HEK293 (cell line): ENCODE data around the gene SLFN5.
A peak's percentile ranks its signal among the peaks of the same experiment; 100 is the strongest.

Source experiments
- CTCF ChIA-PET: fragments of 350-600 bp; formaldehyde crosslinking; extraction: SDS; loops from one replicate; lab custom pipeline; 2021; ENCODE audit warnings: antibody characterized with exemption; lab: Yijun Ruan, JAX
- POLR2A ChIA-PET: fragments of 300-600 bp; formaldehyde crosslinking; extraction: SDS; loops from one replicate; lab custom pipeline; 2020; ENCODE audit warnings: antibody characterized with exemption, inconsistent platforms; lab: Yijun Ruan, JAX
- H3K27ac ChIP-seq: fragments of 200-500 bp; sonication (Bioruptor generic); 2 replicates; pipeline ENCODE4 v1.5.1; 2014; ENCODE audit warnings: low read depth, low read length, control low read depth, inconsistent platforms; ENCODE audit errors: extremely low read depth
- H3K36me3 ChIP-seq, 2 experiments: fragments of 200-500 bp in 1 of 2; sonication (Bioruptor generic) in 1 of 2; 1 replicate in 1 of 2; 2 replicates in 1 of 2; pipeline ENCODE4 v1.5.1; 2014 to 2017; ENCODE audit warnings: inconsistent platforms in 2 of 2, low read length in 2 of 2; ENCODE audit not compliant: control insufficient read depth in 2 of 2, insufficient read depth in 1 of 2
- H3K4me1 ChIP-seq: fragments of 200-500 bp; sonication (Bioruptor generic); 2 replicates; pipeline ENCODE4 v1.5.1; 2014; ENCODE audit warnings: mild to moderate bottlenecking, low read length, inconsistent platforms; ENCODE audit not compliant: control insufficient read depth, insufficient read depth
- H3K4me3 ChIP-seq: 2 replicates; pipeline ENCODE4 v1.5.1; 2011; ENCODE audit warnings: low read depth, mild to moderate bottlenecking, control low read depth, low read length, moderate library complexity
- H3K9me3 ChIP-seq: fragments of 200-500 bp; sonication (Bioruptor generic); 2 replicates; pipeline ENCODE4 v1.5.1; 2014; ENCODE audit warnings: low read depth, low read length, inconsistent platforms; ENCODE audit not compliant: control insufficient read depth, insufficient read depth
- BCL11A ChIP-seq: fragments of 450-650 bp; formaldehyde crosslinking; IDR thresholded peaks from 2 replicates; pipeline ENCODE4 v1.5.1; 2016; ENCODE audit warnings: low read depth, missing biosample characterization, missing genetic modification characterization
- BCL11B ChIP-seq: fragments of 450-650 bp; formaldehyde crosslinking; IDR thresholded peaks from 2 replicates; pipeline ENCODE4 v1.5.1; 2016; ENCODE audit warnings: low read depth, missing biosample characterization, missing genetic modification characterization
- BCL6B ChIP-seq: fragments of 450-650 bp; formaldehyde crosslinking; IDR thresholded peaks from 2 replicates; pipeline ENCODE4 v1.5.1; 2017; ENCODE audit warnings: missing biosample characterization, missing genetic modification characterization
- KLF8 ChIP-seq: fragments of 450-650 bp; formaldehyde crosslinking; IDR thresholded peaks from 2 replicates; pipeline ENCODE4 v1.5.1; 2016; ENCODE audit warnings: missing biosample characterization, missing genetic modification characterization
- KLF9 ChIP-seq: fragments of 450-650 bp; formaldehyde crosslinking; IDR thresholded peaks from 2 replicates; pipeline ENCODE4 v1.5.1; 2016; ENCODE audit warnings: missing biosample characterization, missing genetic modification characterization, low read depth
- MYNN ChIP-seq: fragments of 450-650 bp; formaldehyde crosslinking; IDR thresholded peaks from 2 replicates; pipeline ENCODE4 v1.5.1; 2016; ENCODE audit warnings: missing biosample characterization, missing genetic modification characterization, borderline replicate concordance
- REST ChIP-seq: fragments of 450-650 bp; formaldehyde crosslinking; IDR thresholded peaks from 2 replicates; pipeline ENCODE4 v1.5.1; 2016; ENCODE audit warnings: missing biosample characterization, missing genetic modification characterization
- SP2 ChIP-seq: fragments of 450-650 bp; formaldehyde crosslinking; IDR thresholded peaks from 2 replicates; pipeline ENCODE4 v1.5.1; 2016; ENCODE audit warnings: missing biosample characterization, missing genetic modification characterization
- YY2 ChIP-seq: fragments of 450-650 bp; formaldehyde crosslinking; IDR thresholded peaks from 2 replicates; pipeline ENCODE4 v1.5.1; 2016; ENCODE audit warnings: missing biosample characterization, missing genetic modification characterization
- ZBTB11 ChIP-seq: fragments of 450-650 bp; formaldehyde crosslinking; conservative IDR thresholded peaks from 2 replicates; pipeline ENCODE4 v1.5.1; 2016; ENCODE audit warnings: low read depth, missing biosample characterization, missing genetic modification characterization
- ZBTB6 ChIP-seq: fragments of 450-650 bp; formaldehyde crosslinking; IDR thresholded peaks from 2 replicates; pipeline ENCODE4 v1.5.1; 2017; ENCODE audit warnings: missing biosample characterization, missing genetic modification characterization
- ZFP41 ChIP-seq: fragments of 450-650 bp; formaldehyde crosslinking; IDR thresholded peaks from 2 replicates; pipeline ENCODE4 v1.5.1; 2016; ENCODE audit warnings: missing biosample characterization, missing genetic modification characterization, borderline replicate concordance
- ZIC2 ChIP-seq: fragments of 450-650 bp; formaldehyde crosslinking; IDR thresholded peaks from 2 replicates; pipeline ENCODE4 v1.5.1; 2016; ENCODE audit warnings: missing biosample characterization, missing genetic modification characterization
- ZNF140 ChIP-seq: fragments of 450-650 bp; formaldehyde crosslinking; IDR thresholded peaks from 2 replicates; pipeline ENCODE4 v1.5.1; 2016; ENCODE audit warnings: missing biosample characterization, missing genetic modification characterization
- ZNF157 ChIP-seq: fragments of 450-650 bp; formaldehyde crosslinking; IDR thresholded peaks from 2 replicates; pipeline ENCODE4 v1.5.1; 2016; ENCODE audit warnings: missing biosample characterization, missing genetic modification characterization
- ZNF174 ChIP-seq: fragments of 450-650 bp; formaldehyde crosslinking; IDR thresholded peaks from 2 replicates; pipeline ENCODE4 v1.5.0; 2017; ENCODE audit warnings: missing biosample characterization, mild to moderate bottlenecking, missing genetic modification characterization
- ZNF184 ChIP-seq: fragments of 450-650 bp; IDR thresholded peaks from 2 replicates; pipeline ENCODE4 v1.5.1; 2018; ENCODE audit warnings: missing biosample characterization, mild to moderate bottlenecking, missing genetic modification characterization
- ZNF223 ChIP-seq: fragments of 450-650 bp; formaldehyde crosslinking; IDR thresholded peaks from 2 replicates; pipeline ENCODE4 v1.5.1; 2016; ENCODE audit warnings: missing biosample characterization, missing genetic modification characterization
- ZNF324 ChIP-seq: fragments of 450-650 bp; formaldehyde crosslinking; IDR thresholded peaks from 2 replicates; pipeline ENCODE4 v1.5.1; 2016; ENCODE audit warnings: missing biosample characterization, missing genetic modification characterization
- ZNF354C ChIP-seq: fragments of 450-650 bp; formaldehyde crosslinking; IDR thresholded peaks from 2 replicates; pipeline ENCODE4 v1.5.1; 2016; ENCODE audit warnings: missing biosample characterization, missing genetic modification characterization, low read depth, borderline replicate concordance
- ZNF394 ChIP-seq: fragments of 450-650 bp; formaldehyde crosslinking; IDR thresholded peaks from 2 replicates; pipeline ENCODE4 v1.5.1; 2016; ENCODE audit warnings: missing biosample characterization, missing genetic modification characterization, mild to moderate bottlenecking, moderate library complexity, borderline replicate concordance
- ZNF560 ChIP-seq: fragments of 450-650 bp; formaldehyde crosslinking; IDR thresholded peaks from 2 replicates; pipeline ENCODE4 v1.5.1; 2017; ENCODE audit warnings: missing biosample characterization, missing genetic modification characterization, borderline replicate concordance
- ZNF561 ChIP-seq: fragments of 450-650 bp; IDR thresholded peaks from 2 replicates; pipeline ENCODE4 v1.5.1; 2018; ENCODE audit warnings: missing biosample characterization, missing genetic modification characterization, borderline replicate concordance
- ZNF610 ChIP-seq: fragments of 450-650 bp; formaldehyde crosslinking; IDR thresholded peaks from 2 replicates; pipeline ENCODE4 v1.5.1; 2016; ENCODE audit warnings: missing biosample characterization, missing genetic modification characterization, borderline replicate concordance
- ZNF658 ChIP-seq: fragments of 450-650 bp; formaldehyde crosslinking; IDR thresholded peaks from 2 replicates; pipeline ENCODE4; 2016; ENCODE audit warnings: missing biosample characterization, missing genetic modification characterization
- ZNF677 ChIP-seq: fragments of 450-650 bp; IDR thresholded peaks from 2 replicates; pipeline ENCODE4 v1.5.0; 2018; ENCODE audit warnings: missing biosample characterization, mild to moderate bottlenecking, missing genetic modification characterization, moderate library complexity
- ZSCAN18 ChIP-seq: fragments of 450-650 bp; formaldehyde crosslinking; IDR thresholded peaks from 2 replicates; pipeline ENCODE4 v1.5.1; 2016; ENCODE audit warnings: missing biosample characterization, missing genetic modification characterization

SLFN5 gene

GRCh38 chr17:35242805-35243560 lies at the start of gene SLFN5:
Gene SLFN5 (plus strand): TSS chr17:35243072. CDS start chr17:35258691, 15,619 bp downstream.
- Histone ChIP-seq H3K4me1 (peaks cover 23% of the 10 kb centered on the region), H3K4me3 (peak within 1 kb of the TSS; percentile 76), H3K36me3 (peaks cover 0 to 10% of the 10 kb centered on the region in 2 experiments; a peak in 1 of 3 replicates), H3K27ac (peak within 1 kb of the TSS; percentile 93), H3K9me3 (no peaks in the 10 kb centered on the region)
- POLR2A ChIA-PET = interaction anchor here (0.5 to 3.2 kb wide), 8 partner anchors 11 to 714 kb away, joined by 3 to 27 read pairs (median 4); partner anchors contain the start of genes PEX12 and SLFN11
- CTCF ChIA-PET = interaction anchor here (0.6 to 1.3 kb wide), 4 partner anchors 9 to 386 kb away, joined by 3 to 7 read pairs (median 4); no protein-coding TSS in a partner anchor
- no peak for TF ChIP-seq ZNF184 (tag by site-specific recombination)
- TF ChIP-seq ZIC2 (tag by site-specific recombination) = peak; percentile 90
- no peak for TF ChIP-seq ZNF223 (tag by site-specific recombination)
- TF ChIP-seq ZBTB6 (tag by site-specific recombination) = no peak
- TF ChIP-seq ZNF157 (tag by site-specific recombination) = no peak
- TF ChIP-seq ZNF610 = no peak
- no peak for TF ChIP-seq ZNF561 (tag by site-specific recombination)
- TF ChIP-seq KLF9 (tag by site-specific recombination) = no peak
- TF ChIP-seq ZNF394 (tag by site-specific recombination) = peak; percentile 70
- no peak for TF ChIP-seq ZNF324 (tag by site-specific recombination)
- no peak for TF ChIP-seq ZNF677
- TF ChIP-seq ZNF658 = no peak
- TF ChIP-seq REST (tag by site-specific recombination) = no peak
- no peak for TF ChIP-seq BCL11A (tag by site-specific recombination)
- no peak for TF ChIP-seq ZNF174 (tag by site-specific recombination)
- no peak; the same call in 1 of the 2 replicates for TF ChIP-seq KLF8 (tag by site-specific recombination)
- TF ChIP-seq ZNF560 = no peak
- peak; percentile 89 for TF ChIP-seq SP2 (tag by site-specific recombination)
- TF ChIP-seq ZNF354C (tag by site-specific recombination) = no peak
- no peak for TF ChIP-seq BCL6B (tag by site-specific recombination)
- TF ChIP-seq MYNN (tag by site-specific recombination) = no peak
- TF ChIP-seq ZBTB11 (tag by site-specific recombination) = peak; percentile 60
- no peak for TF ChIP-seq YY2 (tag by site-specific recombination)
- TF ChIP-seq ZSCAN18 = no peak
- no peak for TF ChIP-seq ZNF140 (tag by site-specific recombination)
- TF ChIP-seq BCL11B = 0 out of 2 replicates have a peak, but pooled peaks have one; percentile 15
- no peak for TF ChIP-seq ZFP41
